Activated B cell treated with CpG ODN at 0.5 μM for 24 hours (primary cell): ENCODE measurements around the gene SLC40A1. TPM values are rescaled to one million over a fixed set of nuclear protein-coding genes. Genes with fewer than 3 reads are reported as not detected.

Source experiments
- ATAC-seq: fragments of 200-7000 bp; cut with Tn5 transposase; one replicate; pipeline ENCODE4 v1.10.0; 2021; ENCODE audit warnings: low read depth, mild to moderate bottlenecking, moderate library complexity
- CTCF ChIA-PET: fragments of 350-600 bp; sonication (Branson Sonifier 250); formaldehyde crosslinking; loops from one replicate; lab custom pipeline; 2021; ENCODE audit warnings: antibody characterized with exemption; lab: Charles Lee
- POLR2A ChIA-PET: fragments of 350-600 bp; sonication (Branson Sonifier 250); formaldehyde crosslinking; loops from one replicate; lab custom pipeline; 2021; ENCODE audit warnings: antibody characterized with exemption; lab: Charles Lee
- DNase-seq: peaks from one replicate; pipeline ENCODE4 v3.0.0; 2022
- H3K27ac Mint-ChIP-seq: one replicate; pipeline ENCODE4 v1.8.0; 2020; ENCODE audit warnings: mixed read lengths
- H3K27me3 Mint-ChIP-seq: one replicate; pipeline ENCODE4 v1.8.0; 2021; ENCODE audit warnings: mixed read lengths
- H3K36me3 Mint-ChIP-seq: one replicate; pipeline ENCODE4 v1.8.0; 2021; ENCODE audit warnings: low read depth, mixed read lengths
- H3K4me1 Mint-ChIP-seq: one replicate; pipeline ENCODE4 v1.8.0; 2021; ENCODE audit warnings: mixed read lengths
- H3K4me3 Mint-ChIP-seq: one replicate; pipeline ENCODE4 v1.8.0; 2020; ENCODE audit warnings: mild to moderate bottlenecking, mixed read lengths
- H3K9me3 Mint-ChIP-seq: one replicate; pipeline ENCODE4 v1.8.0; 2020; ENCODE audit warnings: mixed read lengths
- CTCF ChIP-seq: fragments of 200-600 bp; IDR thresholded peaks from one replicate; pipeline ENCODE4 v1.8.0; 2022; ENCODE audit warnings: antibody characterized with exemption, mild to moderate bottlenecking
- intact Hi-C: fragments of 100-400 bp; cut with micrococcal nuclease; formaldehyde crosslinking; loops from one replicate; pipeline ENCODE4 v1.15.1; 2024
- total RNA-seq: library from RNA; stranded (reverse); gene quantifications from 2 replicates; pipeline ENCODE4 v1.2.3, GENCODE V29; 2022

The SLC40A1 gene
- total RNA-seq, 1 donor from 2014 or later, result 0.20 TPM

DNA sequence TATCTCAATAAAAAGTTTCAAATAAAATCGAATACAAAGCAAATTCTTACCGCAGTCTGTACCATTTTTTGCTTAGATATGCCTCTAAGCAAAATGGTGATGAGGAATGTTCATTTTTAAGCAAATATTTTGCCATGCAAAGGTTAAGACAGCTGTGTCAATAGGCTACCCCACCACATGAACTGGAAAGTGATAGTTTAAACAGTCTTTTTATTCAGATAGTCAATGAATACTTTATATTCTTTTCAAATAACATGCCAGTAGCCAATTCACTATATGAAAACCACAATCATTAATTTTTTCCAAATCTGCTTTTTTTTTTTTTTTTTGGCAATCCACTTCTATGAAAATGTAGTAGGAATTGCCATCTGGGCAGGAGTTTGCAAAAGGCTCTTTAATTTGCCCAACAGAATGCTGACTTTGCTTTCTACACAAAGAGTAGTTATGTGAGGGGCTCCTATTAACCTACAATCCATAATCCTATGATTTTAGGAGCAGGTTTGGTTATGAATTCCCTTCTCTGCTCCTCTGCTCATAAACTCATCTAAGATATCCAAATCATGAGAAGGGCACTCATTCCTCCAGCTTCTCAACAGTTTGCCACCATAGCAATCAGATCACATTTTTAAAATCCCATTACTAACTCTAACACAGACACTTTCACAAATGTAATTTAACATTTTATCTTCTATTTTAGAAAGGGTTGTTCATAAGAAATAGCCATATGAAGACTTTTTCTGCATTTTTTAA lies 69.2 kb downstream of the SLC40A1 start:
- Mint-ChIP-seq H3K36me3 (no peaks in the 10 kb centered on the region), H3K27ac (no peak overlapping the region), H3K27me3 (peaks cover 4% of the 10 kb centered on the region), H3K4me1 (no peaks in the 10 kb centered on the region), H3K9me3 (peaks cover 3% of the 10 kb centered on the region), H3K4me3 (no peak overlapping the region)
- ATAC-seq (no peak), DNase-seq (no peak)
- intact Hi-C loops, result no loop called here
- ChIA-PET POLR2A (no interaction called here), CTCF (no interaction called here)
- TF ChIP-seq CTCF, result no peak

Other genes starting within 250 kb of the SLC40A1 start
- 53.0 and 61.2 TPM in 2 replicates for gene WDR75, start 139.3 kb downstream of the SLC40A1 start, total RNA-seq
- 27.5 and 31.1 TPM in 2 replicates for gene ASNSD1, start 80.7 kb upstream of the SLC40A1 start, total RNA-seq
- 13.1 and 14.5 TPM in 2 replicates for gene ANKAR, start 93.9 kb upstream of the SLC40A1 start, total RNA-seq
- gene OSGEPL1, start 182.0 kb upstream of the SLC40A1 start, total RNA-seq, result 10.6 and 12.3 TPM in 2 replicates
- gene ORMDL1, start 203.6 kb upstream of the SLC40A1 start, total RNA-seq, result 80.5 and 92.6 TPM in 2 replicates
- gene PMS1, start 203.7 kb upstream of the SLC40A1 start, total RNA-seq, result 32.7 and 39.0 TPM in 2 replicates